ENCODE data around the gene PSG7. TPM values are rescaled to one million over a fixed set of nuclear protein-coding genes. Genes with fewer than 3 reads are reported as not detected.
A peak's percentile ranks its signal among the peaks of the same experiment; 100 is the strongest.
"Not testable (repeated sequence)": the region's sequence is repeated elsewhere in the genome, so short reads cannot be mapped to it uniquely, and the experiment has no call there.

The PSG7 gene
- total and polyA plus RNA-seq, 10 donors: not detected

DNA sequence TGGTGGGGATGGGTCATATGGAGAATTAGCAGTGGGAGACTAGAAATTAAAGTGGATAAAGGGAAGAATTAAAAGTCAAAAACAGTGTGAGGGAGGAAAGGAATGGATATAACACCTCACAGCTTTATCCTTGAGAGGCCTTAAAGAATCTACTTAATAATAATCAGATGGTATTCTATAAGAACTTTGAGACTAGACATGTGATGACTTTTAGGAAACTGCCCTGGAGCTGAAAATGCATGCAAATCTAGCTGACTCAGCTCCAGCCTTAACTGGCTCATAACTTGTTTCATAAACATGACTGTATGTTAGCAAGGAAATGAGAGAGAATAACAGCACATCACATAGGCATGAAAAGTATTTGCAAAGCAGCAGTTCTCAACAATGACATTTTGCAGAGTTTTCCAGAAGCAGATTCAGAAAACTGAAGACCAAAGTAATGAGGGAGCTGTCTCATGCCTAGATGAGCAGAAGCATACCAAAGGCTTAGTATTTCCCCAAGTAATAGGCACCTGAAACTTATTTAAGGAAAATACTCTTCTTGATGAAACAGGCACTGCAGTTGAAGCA, 49.0 kb downstream of the PSG7 start:
- H3K27ac ChIP-seq; H3K4me1 ChIP-seq; DNase-seq; H3K36me3 ChIP-seq; intact Hi-C loops (cut with DNase I; ENCODE audit: low total_unique reads); H3K4me3 ChIP-seq: not testable (repeated sequence)
- Histone ChIP-seq H3K27me3 (replicated peaks in 1 of 7) (peaks cover 0 to 13% (median 0%) of the 10 kb centered on the region in 7 donors), H3K9me3 (peaks cover 0 to 33% (median 19%) of the 10 kb centered on the region in 8 donors)

DNA sequence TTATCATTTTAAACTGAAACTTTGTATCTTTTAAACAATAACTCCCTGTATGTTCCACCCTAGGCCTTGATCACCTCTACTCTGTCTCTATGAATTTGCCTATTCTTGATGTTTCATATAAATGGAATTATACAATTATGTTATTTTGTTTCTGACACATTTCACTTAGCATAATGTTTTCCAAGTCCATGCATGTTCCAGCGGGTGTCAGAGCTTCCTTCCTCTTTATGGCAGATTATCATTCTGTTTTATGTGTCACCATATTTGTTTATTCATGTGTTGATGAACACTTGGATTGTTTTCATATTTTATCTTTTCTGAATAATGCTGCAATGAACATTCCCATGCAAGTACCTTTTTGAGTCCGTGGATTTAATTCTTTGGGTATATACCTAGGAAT, 54.3 kb downstream of the PSG7 start:
- H3K36me3 ChIP-seq; H3K9me3 ChIP-seq; H3K27ac ChIP-seq; H3K4me3 ChIP-seq; DNase-seq; intact Hi-C loops (cut with DNase I; ENCODE audit: low total_unique reads); H3K4me1 ChIP-seq: not testable (repeated sequence)
- peaks cover 0 to 13% (median 0%) of the 10 kb centered on the region in 7 donors for H3K27me3 ChIP-seq (replicated peaks in 1 of 7)
- 59 to 82% (median 73%) methylated on average over 2 of the region's 2 CpGs for WGBS, 5 donors

DNA sequence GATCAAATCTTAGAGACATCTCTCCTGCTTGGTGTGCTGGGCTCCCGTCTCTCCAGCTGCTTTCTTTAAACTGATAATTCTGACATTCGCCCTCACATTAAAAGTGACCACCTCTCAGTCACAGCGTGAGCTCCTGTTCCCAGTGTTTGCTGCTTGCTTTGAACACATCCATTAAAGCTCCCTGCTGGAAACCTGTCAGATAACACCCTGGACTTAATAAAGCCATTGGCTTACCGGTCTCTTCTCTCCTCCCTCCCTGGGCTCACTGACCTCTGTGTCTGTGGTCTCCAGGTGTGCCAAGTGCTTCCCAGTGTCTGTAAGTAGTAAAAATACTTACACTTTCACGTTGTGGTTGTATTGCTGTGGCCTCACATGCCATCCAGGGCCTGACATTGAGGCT, 55.0 kb downstream of the PSG7 start:
- DNase-seq; H3K9me3 ChIP-seq; H3K27ac ChIP-seq; H3K4me3 ChIP-seq; H3K36me3 ChIP-seq; H3K4me1 ChIP-seq; intact Hi-C loops (cut with DNase I; ENCODE audit: low total_unique reads): not testable (repeated sequence)
- H3K27me3 ChIP-seq (replicated peaks in 1 of 7): peaks cover 0 to 13% (median 0%) of the 10 kb centered on the region in 7 donors
- 54 to 81% (median 61%) methylated on average over 5 of the region's 5 CpGs for WGBS, 5 donors

DNA sequence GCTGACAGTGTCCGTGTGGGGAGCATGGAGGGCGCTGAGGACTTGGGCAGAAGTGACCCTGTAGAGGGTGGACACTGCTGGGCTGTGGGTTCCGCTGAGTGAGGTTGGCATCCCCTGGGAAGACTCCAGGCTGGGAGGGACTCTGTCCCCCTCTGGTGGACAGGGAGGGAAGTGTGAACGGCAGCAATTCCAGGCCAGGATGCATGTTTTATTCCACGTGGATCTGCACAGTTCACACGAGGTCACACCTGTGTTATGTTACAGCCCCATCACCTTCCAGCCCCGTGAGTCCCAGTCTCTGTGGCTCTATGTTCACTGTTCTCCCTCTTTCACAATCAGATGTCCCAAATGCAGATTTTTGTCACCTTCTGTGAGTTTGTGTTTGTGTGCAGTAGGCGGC, 55.7 kb downstream of the PSG7 start:
- H3K27ac ChIP-seq; DNase-seq; H3K9me3 ChIP-seq; intact Hi-C loops (cut with DNase I; ENCODE audit: low total_unique reads); H3K4me3 ChIP-seq; H3K4me1 ChIP-seq; H3K36me3 ChIP-seq: not testable (repeated sequence)
- WGBS, 5 donors: 61 to 71% (median 68%) methylated on average over 7 to 8 of the region's 8 CpGs
- TF ChIP-seq, protein P1, sequence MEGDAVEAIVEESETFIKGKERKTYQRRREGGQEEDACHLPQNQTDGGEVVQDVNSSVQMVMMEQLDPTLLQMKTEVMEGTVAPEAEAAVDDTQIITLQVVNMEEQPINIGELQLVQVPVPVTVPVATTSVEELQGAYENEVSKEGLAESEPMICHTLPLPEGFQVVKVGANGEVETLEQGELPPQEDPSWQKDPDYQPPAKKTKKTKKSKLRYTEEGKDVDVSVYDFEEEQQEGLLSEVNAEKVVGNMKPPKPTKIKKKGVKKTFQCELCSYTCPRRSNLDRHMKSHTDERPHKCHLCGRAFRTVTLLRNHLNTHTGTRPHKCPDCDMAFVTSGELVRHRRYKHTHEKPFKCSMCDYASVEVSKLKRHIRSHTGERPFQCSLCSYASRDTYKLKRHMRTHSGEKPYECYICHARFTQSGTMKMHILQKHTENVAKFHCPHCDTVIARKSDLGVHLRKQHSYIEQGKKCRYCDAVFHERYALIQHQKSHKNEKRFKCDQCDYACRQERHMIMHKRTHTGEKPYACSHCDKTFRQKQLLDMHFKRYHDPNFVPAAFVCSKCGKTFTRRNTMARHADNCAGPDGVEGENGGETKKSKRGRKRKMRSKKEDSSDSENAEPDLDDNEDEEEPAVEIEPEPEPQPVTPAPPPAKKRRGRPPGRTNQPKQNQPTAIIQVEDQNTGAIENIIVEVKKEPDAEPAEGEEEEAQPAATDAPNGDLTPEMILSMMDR (IDR thresholded peaks at IDR 0.05 in 8 of 11, conservative IDR thresholded peaks at IDR 0.05 in 3 of 11): peak in 3 of 11 experiments; percentile 11 to 23 (median 14)
- H3K27me3 ChIP-seq (replicated peaks in 1 of 7): peaks cover 0 to 13% (median 0%) of the 10 kb centered on the region in 7 donors

DNA sequence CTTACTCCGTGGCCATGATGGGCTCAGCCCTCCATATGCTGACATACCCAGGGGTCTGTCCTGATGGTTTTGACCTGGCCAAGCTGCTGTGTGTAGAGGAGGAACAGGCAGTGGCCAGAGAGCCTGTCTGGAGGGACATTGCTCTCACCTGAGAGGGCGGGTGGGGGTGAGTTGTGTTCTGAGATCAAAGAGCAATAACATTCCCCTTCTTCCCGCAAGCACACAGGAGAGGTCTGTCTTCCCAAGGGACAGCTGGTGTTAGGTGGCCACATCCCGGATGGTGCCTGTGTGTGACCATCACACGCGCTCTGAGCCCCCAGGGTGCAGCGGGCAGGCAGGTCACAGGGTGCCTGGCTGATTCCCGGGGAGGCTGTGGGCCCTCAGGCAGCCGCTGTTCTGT, 56.4 kb downstream of the PSG7 start:
- H3K27ac ChIP-seq; intact Hi-C loops (cut with DNase I; ENCODE audit: low total_unique reads): not testable (repeated sequence)
- 86 to 94% (median 86%) methylated on average over 5 to 9 of the region's 9 CpGs for WGBS, 5 donors

DNA sequence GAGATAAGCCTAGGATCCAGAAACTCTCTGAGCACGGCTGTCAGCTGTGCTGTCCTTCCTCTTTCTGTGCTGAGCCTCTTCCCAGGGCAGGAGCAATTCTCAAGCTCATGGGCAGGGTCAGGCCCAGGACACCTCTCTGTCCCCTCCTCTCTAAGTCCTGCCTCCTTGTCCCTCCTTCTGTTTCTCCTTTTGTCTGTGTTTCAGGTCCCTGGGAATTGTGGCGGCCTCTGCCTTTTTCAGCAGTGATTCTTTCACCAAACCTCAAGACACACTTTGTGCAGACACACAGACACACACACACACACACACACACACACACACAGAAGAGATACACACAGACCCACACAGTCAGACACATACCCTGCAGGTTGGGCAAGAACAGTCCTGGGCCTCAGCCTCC, 57.4 kb downstream of the PSG7 start, which contains the start of gene PSG1:
Gene PSG1 (minus strand): TSS at position 101 of the 400 bp plus-strand sequence. CDS start 132 bp downstream, outside the sequence.
- peaks cover 0 to 5% (median 0%) of the 10 kb centered on the region in 7 donors for H3K27me3 ChIP-seq (replicated peaks in 1 of 7)
- no peak within 1 kb of the TSS for H3K27ac ChIP-seq
- intact Hi-C loops (cut with DNase I; ENCODE audit: low total_unique reads): no loop called here
- H3K4me1 ChIP-seq: no peaks in the 10 kb centered on the region
- H3K4me3 ChIP-seq: no peak within 1 kb of the TSS
- no peak for DNase-seq
- TF ChIP-seq POLR2A (IDR thresholded peaks at IDR 0.05) (no peak), POLR2AphosphoS5 (IDR thresholded peaks at IDR 0.05) (no peak)
- TF ChIP-seq, protein P1 (IDR thresholded peaks at IDR 0.05 in 8 of 11, conservative IDR thresholded peaks at IDR 0.05 in 3 of 11): no peak
- no peaks in the 10 kb centered on the region for H3K36me3 ChIP-seq
- H3K9me3 ChIP-seq: no peaks in the 10 kb centered on the region
- 21 to 70% (median 48%) methylated on average over 2 of the region's 2 CpGs for WGBS, 5 donors

More for the DNA sequence above, 56.4 kb downstream of the PSG7 start:
- not testable (repeated sequence) for H3K4me3 ChIP-seq, H3K4me1 ChIP-seq, H3K36me3 ChIP-seq, DNase-seq, H3K9me3 ChIP-seq
- peaks cover 0 to 13% (median 0%) of the 10 kb centered on the region in 7 donors for H3K27me3 ChIP-seq (replicated peaks in 1 of 7)

DNA sequence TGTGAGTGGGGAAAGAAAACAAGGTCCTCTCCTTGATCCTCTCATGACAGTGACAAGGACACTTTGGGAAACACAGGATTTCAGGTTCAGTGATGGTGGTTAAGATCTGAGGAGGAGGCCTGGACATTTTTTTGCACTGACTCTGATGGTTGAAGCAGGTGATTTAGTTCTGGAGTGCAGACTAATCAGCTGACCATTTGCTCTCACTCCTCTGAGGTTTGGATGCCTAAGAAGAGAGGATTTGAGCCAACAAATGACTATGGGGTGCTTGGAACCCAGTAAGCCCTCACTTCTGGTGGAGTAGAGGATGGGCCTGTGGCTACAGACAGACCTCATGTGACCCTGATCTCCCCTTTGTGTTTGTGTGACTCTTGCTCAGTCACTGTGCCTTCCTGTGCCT, 60.4 kb downstream of the PSG7 start:
- H3K36me3 ChIP-seq; DNase-seq; H3K27ac ChIP-seq; H3K4me1 ChIP-seq; H3K27me3 ChIP-seq (replicated peaks in 1 of 7); H3K4me3 ChIP-seq; H3K9me3 ChIP-seq; intact Hi-C loops (cut with DNase I; ENCODE audit: low total_unique reads): not testable (repeated sequence)

DNA sequence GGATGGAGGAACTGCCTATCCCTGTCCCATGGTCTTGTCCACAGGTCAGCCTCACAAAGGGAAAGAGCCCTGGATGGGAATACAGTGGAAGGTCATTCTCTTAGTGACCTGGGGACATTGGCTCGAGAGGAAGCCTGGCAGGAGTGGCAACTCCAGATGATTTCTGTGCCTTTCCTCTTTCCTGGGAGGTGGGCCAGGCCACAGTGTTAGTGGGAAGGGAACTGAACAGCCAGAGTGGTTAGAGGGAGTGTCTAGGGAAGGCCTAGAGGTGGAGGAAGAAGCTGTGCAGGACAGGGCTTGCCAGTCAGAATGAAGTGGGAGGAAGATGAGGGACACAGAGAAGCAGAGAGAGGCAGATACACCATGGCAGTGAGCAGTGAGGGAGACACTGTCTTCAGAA, 61.1 kb downstream of the PSG7 start:
- intact Hi-C loops (cut with DNase I; ENCODE audit: low total_unique reads); H3K4me3 ChIP-seq; H3K36me3 ChIP-seq; H3K27ac ChIP-seq; DNase-seq; H3K27me3 ChIP-seq (replicated peaks in 1 of 7); H3K4me1 ChIP-seq; H3K9me3 ChIP-seq: not testable (repeated sequence)
- 19 to 48% (median 22%) methylated on average over 1 of the region's 1 CpG for WGBS, 5 donors

DNA sequence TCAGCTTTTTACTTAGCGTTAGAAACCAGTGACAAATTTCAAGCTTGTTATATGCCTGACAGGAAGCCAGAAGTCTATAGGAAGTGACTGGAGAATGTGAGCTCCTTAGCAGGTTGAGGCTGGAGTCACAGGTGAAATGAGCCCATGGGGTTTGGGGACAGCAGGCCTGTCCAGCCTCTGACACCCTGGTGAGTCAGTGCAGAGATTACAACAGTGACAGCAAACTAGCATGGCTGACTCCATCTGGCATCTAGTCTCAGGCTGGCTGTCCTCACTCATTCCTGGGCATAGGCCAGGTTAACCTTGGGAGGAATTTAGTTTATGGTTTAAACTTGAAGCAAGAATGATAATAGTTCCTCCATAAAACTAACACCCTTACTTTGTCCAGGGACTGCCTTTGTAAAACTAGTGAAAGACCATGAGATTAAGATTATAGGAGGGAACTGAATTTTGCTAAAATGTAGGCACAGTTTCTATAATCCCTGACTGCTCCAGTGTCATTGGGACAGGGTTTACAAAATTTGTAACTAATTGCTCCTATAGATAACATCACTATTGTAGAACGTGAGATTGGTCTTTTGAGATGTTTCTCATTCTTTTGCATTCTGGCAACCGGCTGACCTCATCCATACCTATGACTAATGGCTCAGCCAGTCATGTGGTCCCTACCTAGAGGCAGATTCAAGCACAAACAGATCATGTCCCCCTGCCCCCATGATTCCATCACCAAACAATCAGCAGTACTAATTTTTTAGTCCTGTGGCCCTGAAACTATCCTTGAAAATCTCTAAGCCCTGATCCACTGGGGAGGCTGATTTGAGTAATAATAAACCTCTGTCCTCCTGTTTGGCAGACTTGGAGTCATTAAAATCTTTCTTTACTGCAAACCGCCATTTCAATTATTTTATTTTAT, 61.9 kb downstream of the PSG7 start:
- H3K9me3 ChIP-seq; H3K4me3 ChIP-seq; H3K36me3 ChIP-seq; intact Hi-C loops (cut with DNase I; ENCODE audit: low total_unique reads); DNase-seq; H3K27me3 ChIP-seq (replicated peaks in 1 of 7); H3K27ac ChIP-seq; H3K4me1 ChIP-seq: not testable (repeated sequence)
- 74 to 84% (median 75%) methylated on average over 4 of the region's 4 CpGs for WGBS, 5 donors

Measured in spleen (tissue), 11 donors.